Tibial nerve (tissue), 4 donors: ENCODE data around the gene SAMHD1.

Source experiments
- CTCF ChIP-seq, 5 experiments: fragments of 200-600 bp in 3 of 5; fragments of 450-650 bp in 2 of 5; sonication (generic) in 3 of 5; IDR thresholded peaks; one replicate each; pipeline ENCODE4 v1.5.1; 2016 to 2019; ENCODE audit warnings: antibody characterized with exemption in 5 of 5, mild to moderate bottlenecking in 3 of 5, moderate library complexity in 2 of 5
- EP300 ChIP-seq, 2 donors: sonication (generic); formaldehyde crosslinking; IDR thresholded peaks; one replicate each; pipeline ENCODE4 v1.6.1; 2017; ENCODE audit warnings: antibody characterized with exemption in 2 of 2, mild to moderate bottlenecking in 1 of 2
- POLR2A ChIP-seq, 2 donors: fragments of 450-650 bp; IDR thresholded peaks; one replicate each; pipeline ENCODE4 v1.6.1; 2017; ENCODE audit warnings: antibody characterized with exemption in 2 of 2, mild to moderate bottlenecking in 2 of 2, moderate library complexity in 2 of 2

GRCh38 chr20:36929691-36930090 lies 21.8 kb downstream of the SAMHD1 start:
- TF ChIP-seq CTCF (IDR thresholded peaks at IDR 0.05): no peak
- no peak for TF ChIP-seq POLR2A (IDR thresholded peaks at IDR 0.05)
- no peak for TF ChIP-seq EP300 (IDR thresholded peaks at IDR 0.05)
